ENCODE measurements around the gene ENDOD1. TPM values are rescaled to one million over a fixed set of nuclear protein-coding genes. Genes with fewer than 3 reads are reported as not detected.

The ENDOD1 gene
- total RNA-seq, 4 donors from 2014 or later = 27.8 to 44.8 (median 35.9) TPM

- Histone ChIP-seq H3K27ac (no peak overlapping the region), H3K36me3 (peaks cover 0 to 4% (median 0%) of the 10 kb centered on the region in 3 donors), H3K27me3 (no peaks in the 10 kb centered on the region), H3K4me1 (peaks cover 0 to 41% (median 6%) of the 10 kb centered on the region in 3 donors), H3K4me3 (no peak overlapping the region), H3K9me3 (no peaks in the 10 kb centered on the region)
- no peak for DNase-seq
- intact Hi-C loops (cut with DNase I) = no loop called here
- WGBS, 2 donors = 84 to 86% methylated on average over 5 to 6 of the region's 6 CpGs
- TF ChIP-seq, protein P1, sequence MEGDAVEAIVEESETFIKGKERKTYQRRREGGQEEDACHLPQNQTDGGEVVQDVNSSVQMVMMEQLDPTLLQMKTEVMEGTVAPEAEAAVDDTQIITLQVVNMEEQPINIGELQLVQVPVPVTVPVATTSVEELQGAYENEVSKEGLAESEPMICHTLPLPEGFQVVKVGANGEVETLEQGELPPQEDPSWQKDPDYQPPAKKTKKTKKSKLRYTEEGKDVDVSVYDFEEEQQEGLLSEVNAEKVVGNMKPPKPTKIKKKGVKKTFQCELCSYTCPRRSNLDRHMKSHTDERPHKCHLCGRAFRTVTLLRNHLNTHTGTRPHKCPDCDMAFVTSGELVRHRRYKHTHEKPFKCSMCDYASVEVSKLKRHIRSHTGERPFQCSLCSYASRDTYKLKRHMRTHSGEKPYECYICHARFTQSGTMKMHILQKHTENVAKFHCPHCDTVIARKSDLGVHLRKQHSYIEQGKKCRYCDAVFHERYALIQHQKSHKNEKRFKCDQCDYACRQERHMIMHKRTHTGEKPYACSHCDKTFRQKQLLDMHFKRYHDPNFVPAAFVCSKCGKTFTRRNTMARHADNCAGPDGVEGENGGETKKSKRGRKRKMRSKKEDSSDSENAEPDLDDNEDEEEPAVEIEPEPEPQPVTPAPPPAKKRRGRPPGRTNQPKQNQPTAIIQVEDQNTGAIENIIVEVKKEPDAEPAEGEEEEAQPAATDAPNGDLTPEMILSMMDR (IDR thresholded peaks at IDR 0.05) = no peak
Measured at GRCh38 chr11:95100856-95101507, 11.3 kb downstream of the ENDOD1 start.

DNA sequence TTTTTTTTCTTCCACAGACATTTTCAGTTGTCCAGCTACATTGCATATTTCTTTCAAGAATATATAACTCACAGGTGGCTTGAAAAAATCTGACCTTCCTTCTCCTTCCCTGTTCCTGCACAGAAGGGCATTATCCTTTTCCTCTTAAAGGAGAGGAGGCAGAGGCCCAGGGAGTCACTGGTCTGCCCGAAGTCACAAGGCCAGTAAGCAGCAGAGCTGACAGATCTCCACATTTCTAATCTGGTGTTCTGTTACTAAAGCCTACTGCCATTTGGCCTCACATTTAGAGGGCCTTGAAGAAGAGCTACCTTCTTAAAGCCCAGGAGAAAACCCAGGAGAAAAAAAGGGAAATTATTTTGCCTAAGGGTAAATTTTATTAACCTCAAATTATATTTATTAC is 12.3 kb downstream of the ENDOD1 start:
- H3K9me3 ChIP-seq = no peaks in the 10 kb centered on the region
- DNase-seq = no peak
- WGBS, 2 donors = 88 to 90% methylated on average over 1 of the region's 1 CpG
- H3K27ac ChIP-seq = no peak overlapping the region
- H3K27me3 ChIP-seq = no peaks in the 10 kb centered on the region
- peaks cover 0 to 41% (median 8%) of the 10 kb centered on the region in 3 donors for H3K4me1 ChIP-seq
- TF ChIP-seq POLR2A (IDR thresholded peaks at IDR 0.05) = no peak
- TF ChIP-seq, protein P1 (IDR thresholded peaks at IDR 0.05) = no peak
- intact Hi-C loops (cut with DNase I) = no loop called here
- H3K4me3 ChIP-seq = no peak overlapping the region
- H3K36me3 ChIP-seq = peaks cover 0 to 4% (median 0%) of the 10 kb centered on the region in 3 donors

GRCh38 chr11:95102733-95103132 is 13.1 kb downstream of the ENDOD1 start:
- no peak for DNase-seq
- Histone ChIP-seq H3K9me3 (no peaks in the 10 kb centered on the region), H3K4me3 (no peak overlapping the region), H3K27ac (no peak overlapping the region), H3K27me3 (no peaks in the 10 kb centered on the region), H3K36me3 (peaks cover 0 to 4% (median 0%) of the 10 kb centered on the region in 3 donors), H3K4me1 (peaks cover 0 to 48% (median 10%) of the 10 kb centered on the region in 3 donors)
- intact Hi-C loops (cut with DNase I) = no loop called here
- TF ChIP-seq, protein P1 (IDR thresholded peaks at IDR 0.05) = no peak
- no peak for TF ChIP-seq POLR2A (IDR thresholded peaks at IDR 0.05)
- WGBS, 2 donors = 94 to 100% methylated on average over 2 of the region's 2 CpGs

DNA sequence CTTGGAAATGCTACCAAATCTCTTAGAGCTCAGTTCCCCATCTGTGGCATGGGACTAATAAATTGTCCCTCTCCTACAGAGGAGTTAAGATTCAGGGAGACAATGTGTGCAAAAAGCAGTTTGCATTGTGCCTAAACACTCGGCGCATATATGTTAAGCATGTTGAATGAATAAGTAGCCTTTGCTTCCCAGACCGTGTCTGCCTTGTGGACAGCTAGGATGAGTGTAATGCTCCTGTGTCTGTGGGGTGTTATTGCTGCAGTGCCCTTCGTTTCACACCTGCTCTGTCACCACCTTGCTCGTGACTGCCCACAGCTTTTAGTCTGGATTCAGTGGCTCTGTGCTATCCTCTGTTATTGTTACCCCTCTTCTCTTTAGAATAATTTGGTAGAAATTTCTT is 14.1 kb downstream of the ENDOD1 start:
- H3K9me3 ChIP-seq = no peaks in the 10 kb centered on the region
- peaks cover 0 to 4% (median 0%) of the 10 kb centered on the region in 3 donors for H3K36me3 ChIP-seq
- TF ChIP-seq POLR2A (IDR thresholded peaks at IDR 0.05) = no peak
- no peaks in the 10 kb centered on the region for H3K27me3 ChIP-seq
- H3K27ac ChIP-seq = no peak overlapping the region
- no peak for DNase-seq
- H3K4me3 ChIP-seq = no peak overlapping the region
- WGBS, 2 donors = 81 to 95% methylated on average over 5 of the region's 5 CpGs
- H3K4me1 ChIP-seq = peaks cover 2 to 52% (median 14%) of the 10 kb centered on the region in 3 donors
- intact Hi-C loops (cut with DNase I) = no loop called here

- Histone ChIP-seq H3K4me3 (no peak overlapping the region), H3K4me1 (peaks cover 5 to 52% (median 19%) of the 10 kb centered on the region in 3 donors), H3K9me3 (no peaks in the 10 kb centered on the region), H3K36me3 (peaks cover 0 to 6% (median 0%) of the 10 kb centered on the region in 3 donors), H3K27ac (no peak overlapping the region), H3K27me3 (no peaks in the 10 kb centered on the region)
- TF ChIP-seq, protein P1 (IDR thresholded peaks at IDR 0.05) = no peak
- no peak for TF ChIP-seq POLR2A (IDR thresholded peaks at IDR 0.05)
- 64 to 75% methylated on average over 6 of the region's 6 CpGs for WGBS, 2 donors
- intact Hi-C loops (cut with DNase I) = no loop called here
- no peak for DNase-seq
Measured at GRCh38 chr11:95104121-95104830, 14.6 kb downstream of the ENDOD1 start.

Measured in esophagus squamous epithelium (tissue), 5 donors.